Activated T-cell treated with anti-CD3 and anti-CD28 coated beads for 1 hour (primary cell): ENCODE data around the gene PIK3AP1.
"Not testable (repeated sequence)": the region's sequence is repeated elsewhere in the genome, so short reads cannot be mapped to it uniquely, and the experiment has no call there.

Experiments used
- DNase-seq: peaks from one replicate; pipeline ENCODE4 v3.0.0-alpha.2; 2020; ENCODE audit warnings: low read depth

Gene PIK3AP1

GRCh38 chr10:96696845-96697425 is 23.4 kb downstream of the PIK3AP1 start:
- DNase-seq, result no peak

DNA sequence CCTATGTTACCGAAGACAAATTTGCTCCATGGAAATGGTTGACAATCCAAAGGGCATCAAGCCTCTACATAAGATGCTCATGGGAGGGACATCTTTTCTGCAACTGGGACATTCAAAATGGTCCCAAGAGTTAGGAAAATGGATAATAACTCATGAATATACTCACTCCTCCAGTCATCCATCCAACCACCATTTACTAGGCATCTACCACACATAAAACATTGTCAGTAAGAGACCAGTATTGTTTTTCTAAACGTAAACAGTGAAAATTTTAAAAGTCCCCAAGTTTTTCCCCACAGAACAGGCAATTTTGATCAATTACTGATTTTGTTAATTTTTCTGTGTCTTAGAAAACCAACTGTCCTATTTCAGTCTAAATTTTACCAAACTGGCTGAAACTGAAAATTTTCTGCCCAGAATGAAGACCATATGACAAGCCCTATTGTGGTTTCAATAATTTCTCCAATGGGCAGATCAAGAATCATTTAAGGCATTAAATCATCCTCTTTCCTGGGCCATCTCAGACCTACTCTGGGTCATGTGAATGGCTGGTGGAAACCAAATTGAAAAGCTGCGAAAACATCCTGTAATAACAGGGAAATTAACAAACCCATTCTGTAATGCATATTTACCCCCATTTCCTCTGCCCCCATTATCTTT is 24.2 kb downstream of the PIK3AP1 start:
- DNase-seq, result no peak

DNA sequence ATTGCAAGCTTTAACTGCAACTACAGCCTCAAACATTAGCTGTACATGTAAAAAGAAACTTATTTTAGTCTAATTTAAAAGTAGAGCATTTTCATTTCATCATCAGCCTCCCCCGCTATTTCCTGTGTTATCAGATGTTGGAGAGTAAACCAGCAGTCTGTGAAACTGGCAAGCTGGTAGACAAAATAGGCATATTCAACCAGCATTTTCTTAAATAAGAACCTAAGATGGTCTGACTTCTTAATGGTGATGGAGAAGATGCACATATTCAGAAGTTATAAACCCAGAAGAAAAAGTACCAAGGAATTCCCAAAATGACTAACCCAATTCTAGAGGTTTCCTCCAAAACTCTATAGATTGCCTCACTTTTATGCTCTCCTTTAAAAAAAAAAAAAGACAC is 24.9 kb downstream of the PIK3AP1 start:
- DNase-seq, result no peak

DNA sequence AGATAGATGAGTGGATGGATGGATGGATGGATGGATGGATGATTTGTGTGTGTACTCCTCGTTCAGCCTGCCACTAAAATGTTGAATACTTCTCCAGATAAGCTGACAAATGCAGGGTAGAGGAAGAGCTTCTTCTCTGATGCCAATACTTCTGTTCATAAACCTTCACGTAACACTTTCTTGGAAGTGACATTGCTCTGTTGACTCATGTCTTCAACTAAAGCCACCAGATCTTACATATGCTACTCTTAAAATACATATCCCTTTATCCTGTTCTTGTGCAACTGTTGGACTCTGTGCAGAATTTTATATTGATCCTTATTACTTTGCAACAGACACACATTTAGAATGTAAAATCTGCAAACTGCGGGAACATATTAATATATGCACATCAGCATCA is 26.9 kb downstream of the PIK3AP1 start:
- no peak for DNase-seq

GRCh38 chr10:96692427-96692826 is 27.9 kb downstream of the PIK3AP1 start:
- DNase-seq, result no peak

DNA sequence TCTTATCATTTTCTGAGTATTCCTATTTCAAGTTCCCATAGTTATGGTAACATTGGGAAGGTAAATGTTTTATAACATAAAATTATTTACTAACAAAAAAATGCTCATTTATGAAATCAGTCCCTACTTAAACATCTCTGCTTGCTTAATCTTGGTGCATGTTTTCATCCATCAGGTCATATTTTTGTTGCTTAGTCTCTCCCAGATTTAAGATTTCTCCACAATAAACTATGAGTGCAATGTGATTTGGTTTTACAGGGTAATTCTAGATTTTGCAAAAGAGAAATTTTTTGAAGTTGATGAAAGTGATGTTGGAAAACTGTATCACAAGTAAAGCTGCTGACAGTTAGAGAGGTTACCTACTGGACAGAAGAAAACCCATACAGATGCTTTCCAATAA is 28.6 kb downstream of the PIK3AP1 start:
- no peak for DNase-seq

DNA sequence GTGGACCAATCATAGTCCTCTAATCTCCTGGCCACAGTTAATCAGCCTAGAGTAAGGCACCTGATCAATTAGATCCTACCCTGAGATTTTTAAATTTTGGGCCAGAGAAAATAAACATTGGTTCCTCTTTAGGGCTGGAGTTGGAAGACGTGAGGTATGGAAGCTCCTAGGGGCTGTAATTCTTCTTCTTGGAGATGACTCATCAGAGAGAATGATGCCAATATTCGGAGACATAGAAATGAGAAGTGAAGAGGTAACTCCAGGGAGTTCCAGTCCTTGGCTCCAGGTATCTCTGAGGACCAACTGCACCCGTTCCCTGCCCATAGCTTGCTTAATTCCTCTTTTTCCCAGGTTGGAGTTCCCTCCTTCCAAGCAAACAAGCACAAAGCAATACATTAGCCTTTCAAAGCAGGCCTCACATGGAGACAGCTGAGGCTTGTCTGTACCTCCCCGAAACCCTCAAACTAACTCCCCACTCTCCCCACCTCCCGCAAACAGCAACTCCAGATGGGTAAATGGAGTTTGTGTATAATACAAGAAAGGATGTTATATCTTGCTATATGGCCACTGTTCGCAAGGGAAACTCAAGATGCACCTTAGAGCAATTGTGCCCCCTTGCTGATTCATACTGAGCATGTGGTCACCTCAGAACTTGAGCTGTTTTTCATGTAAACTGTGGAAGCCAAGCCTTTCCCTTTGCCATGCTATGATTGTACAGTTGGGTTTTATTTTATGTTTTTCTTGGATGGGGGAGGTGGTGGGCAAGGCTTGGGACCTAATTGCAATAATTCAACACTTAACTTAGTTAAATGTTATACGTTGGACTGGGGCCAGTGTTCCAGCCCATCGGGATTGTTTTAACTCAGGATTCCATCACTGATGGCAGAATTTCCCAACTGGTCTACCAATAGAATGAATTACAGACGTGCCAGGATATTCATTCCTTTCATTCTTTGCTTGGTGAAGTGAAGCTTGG is 29.3 kb downstream of the PIK3AP1 start:
- DNase-seq, result no peak

GRCh38 chr10:96688789-96689188 is 31.5 kb downstream of the PIK3AP1 start:
- no peak for DNase-seq

GRCh38 chr10:96687317-96688012 is 32.8 kb downstream of the PIK3AP1 start:
- no peak for DNase-seq

GRCh38 chr10:96686514-96686913 is 33.8 kb downstream of the PIK3AP1 start:
- DNase-seq, result no peak

GRCh38 chr10:96685306-96685705 is 35.0 kb downstream of the PIK3AP1 start:
- DNase-seq, result no peak

DNA sequence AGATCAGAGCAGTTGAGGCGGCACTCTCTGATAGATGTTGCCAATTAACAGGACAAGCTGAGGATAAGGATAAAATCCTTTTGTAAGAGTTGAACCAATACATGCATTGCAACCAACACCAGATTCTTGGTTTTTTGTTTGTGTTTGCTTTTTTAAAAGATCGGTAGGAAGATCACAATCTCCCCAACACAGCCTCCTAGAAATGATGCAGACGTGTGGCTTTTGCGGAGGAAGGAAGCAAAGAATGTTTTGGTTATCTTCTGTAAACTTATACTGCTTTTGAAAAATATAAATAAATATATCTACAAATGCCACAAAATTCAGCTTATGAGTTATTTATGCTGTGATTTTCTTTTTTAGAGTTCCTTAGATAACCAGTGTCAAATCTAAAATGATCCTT is 35.5 kb downstream of the PIK3AP1 start:
- no peak for DNase-seq

DNA sequence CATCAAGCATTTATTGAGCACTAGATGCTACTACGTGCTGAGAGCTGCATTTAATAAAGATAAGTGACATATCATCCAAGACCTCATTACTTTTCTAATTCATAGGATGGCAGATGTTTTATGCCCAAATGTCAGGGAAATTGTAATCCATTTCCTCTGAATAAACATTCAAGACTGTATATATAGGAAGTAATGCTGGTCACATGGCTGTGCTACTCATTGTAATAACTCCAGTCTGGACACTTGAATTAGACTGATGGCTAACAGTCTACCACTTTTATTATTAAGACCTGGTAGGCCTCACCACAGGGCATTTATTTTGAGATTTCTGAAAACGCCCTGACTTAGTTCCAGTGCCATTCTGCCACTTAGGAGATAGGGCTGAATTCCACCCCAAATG is 36.6 kb downstream of the PIK3AP1 start:
- DNase-seq, result no peak

DNA sequence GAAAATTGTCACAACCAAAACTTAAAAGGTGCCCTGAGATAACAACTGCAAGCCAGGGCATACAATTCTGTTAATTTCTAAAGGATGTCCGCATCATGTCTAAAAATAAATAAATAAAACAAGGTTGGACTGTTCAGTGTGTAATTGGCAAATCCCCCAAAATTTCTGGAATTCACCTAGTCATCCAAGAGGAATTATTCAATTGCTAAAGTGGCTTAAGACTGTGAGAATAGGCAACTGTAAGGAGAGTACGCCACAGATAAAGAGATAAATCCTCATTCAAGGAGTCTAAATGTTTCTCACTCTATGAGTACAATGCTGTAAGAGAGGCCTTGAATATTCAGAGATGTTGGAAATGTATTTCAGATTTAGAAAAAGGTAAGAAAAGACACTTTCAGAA is 37.2 kb downstream of the PIK3AP1 start:
- no peak for DNase-seq

GRCh38 chr10:96681524-96681923 is 38.8 kb downstream of the PIK3AP1 start:
- no peak for DNase-seq

GRCh38 chr10:96680463-96680862 is 39.9 kb downstream of the PIK3AP1 start:
- not testable (repeated sequence) for DNase-seq

GRCh38 chr10:96678725-96679124 is 41.6 kb downstream of the PIK3AP1 start:
- DNase-seq, result no peak

GRCh38 chr10:96676272-96677112 is 43.8 kb downstream of the PIK3AP1 start:
- no peak for DNase-seq

- no peak for DNase-seq
Measured at GRCh38 chr10:96675846-96676245, 44.5 kb downstream of the PIK3AP1 start.

DNA sequence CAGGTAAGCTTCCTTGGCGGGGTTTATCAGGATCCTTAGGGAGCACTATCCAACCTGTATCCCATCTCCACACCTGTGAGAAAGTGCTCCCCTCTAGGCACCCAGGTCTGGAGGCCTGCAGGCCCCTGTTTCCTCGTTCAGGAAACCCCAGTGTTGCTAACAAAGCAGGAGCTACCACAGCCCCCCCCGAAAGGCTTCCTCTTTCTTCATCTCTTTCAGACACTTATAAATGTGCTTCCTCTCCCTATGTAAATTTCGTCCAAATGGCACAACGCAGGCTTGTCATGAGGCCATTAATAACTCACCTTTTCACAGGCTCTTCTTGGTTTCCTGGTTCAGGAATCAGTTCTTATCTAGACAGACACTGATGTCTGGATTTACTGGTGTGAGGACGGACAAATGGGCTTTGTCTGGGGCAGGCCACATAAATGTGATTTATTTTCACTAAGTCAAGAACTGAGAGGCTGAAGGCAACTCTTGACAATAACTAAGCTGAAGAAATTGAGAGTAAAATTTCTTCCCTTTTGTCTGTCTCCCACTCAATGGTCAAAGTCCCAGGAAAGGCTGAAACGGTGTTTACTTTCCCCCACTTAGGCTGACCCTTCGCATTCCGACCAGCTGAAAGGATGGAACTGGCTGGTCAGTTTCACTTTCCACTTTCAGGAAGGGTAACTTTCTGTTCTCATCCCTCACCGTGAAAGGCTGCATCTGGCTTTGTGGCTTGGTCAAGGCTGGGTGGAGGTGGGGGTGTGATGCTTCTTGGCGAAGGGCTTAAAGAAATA is 46.8 kb downstream of the PIK3AP1 start:
- no peak for DNase-seq
